Activated B cell treated with CpG ODN at 0.5 μM for 24 hours (primary cell): Measurements from ENCODE around the gene TIMM13. TPM values are rescaled to one million over a fixed set of nuclear protein-coding genes. Genes with fewer than 3 reads are reported as not detected.

Source experiments
- ATAC-seq: fragments of 200-7000 bp; cut with Tn5 transposase; one replicate; pipeline ENCODE4 v1.10.0; 2021; ENCODE audit warnings: low read depth, mild to moderate bottlenecking, moderate library complexity
- CTCF ChIA-PET: fragments of 350-600 bp; sonication (Branson Sonifier 250); formaldehyde crosslinking; loops from one replicate; lab custom pipeline; 2021; ENCODE audit warnings: antibody characterized with exemption; lab: Charles Lee
- POLR2A ChIA-PET: fragments of 350-600 bp; sonication (Branson Sonifier 250); formaldehyde crosslinking; loops from one replicate; lab custom pipeline; 2021; ENCODE audit warnings: antibody characterized with exemption; lab: Charles Lee
- DNase-seq: peaks from one replicate; pipeline ENCODE4 v3.0.0; 2022
- H3K27ac Mint-ChIP-seq: one replicate; pipeline ENCODE4 v1.8.0; 2020; ENCODE audit warnings: mixed read lengths
- H3K27me3 Mint-ChIP-seq: one replicate; pipeline ENCODE4 v1.8.0; 2021; ENCODE audit warnings: mixed read lengths
- H3K36me3 Mint-ChIP-seq: one replicate; pipeline ENCODE4 v1.8.0; 2021; ENCODE audit warnings: low read depth, mixed read lengths
- H3K4me1 Mint-ChIP-seq: one replicate; pipeline ENCODE4 v1.8.0; 2021; ENCODE audit warnings: mixed read lengths
- H3K4me3 Mint-ChIP-seq: one replicate; pipeline ENCODE4 v1.8.0; 2020; ENCODE audit warnings: mild to moderate bottlenecking, mixed read lengths
- H3K9me3 Mint-ChIP-seq: one replicate; pipeline ENCODE4 v1.8.0; 2020; ENCODE audit warnings: mixed read lengths
- CTCF ChIP-seq: fragments of 200-600 bp; IDR thresholded peaks from one replicate; pipeline ENCODE4 v1.8.0; 2022; ENCODE audit warnings: antibody characterized with exemption, mild to moderate bottlenecking
- intact Hi-C: fragments of 100-400 bp; cut with micrococcal nuclease; formaldehyde crosslinking; loops from one replicate; pipeline ENCODE4 v1.15.1; 2024
- total RNA-seq: library from RNA; stranded (reverse); gene quantifications from 2 replicates; pipeline ENCODE4 v1.2.3, GENCODE V29; 2022

The TIMM13 gene
- total RNA-seq, 1 donor from 2014 or later, result 63.9 TPM

GRCh38 chr19:2433854-2434253, 6.5 kb upstream of the TIMM13 start:
- Mint-ChIP-seq H3K27me3 (no peaks in the 10 kb centered on the region), H3K27ac (no peak overlapping the region), H3K9me3 (no peaks in the 10 kb centered on the region), H3K4me3 (no peak overlapping the region), H3K36me3 (peaks cover 41% of the 10 kb centered on the region), H3K4me1 (no peaks in the 10 kb centered on the region)
- intact Hi-C loops, result no loop called here
- POLR2A ChIA-PET, result interaction anchor here (0.6 kb wide), 1 partner anchor 180 kb away, joined by 3 read pairs; no protein-coding TSS in a partner anchor
- CTCF ChIA-PET, result no interaction called here
- no peak for TF ChIP-seq CTCF
- no peak for DNase-seq
- ATAC-seq, result no peak

DNA sequence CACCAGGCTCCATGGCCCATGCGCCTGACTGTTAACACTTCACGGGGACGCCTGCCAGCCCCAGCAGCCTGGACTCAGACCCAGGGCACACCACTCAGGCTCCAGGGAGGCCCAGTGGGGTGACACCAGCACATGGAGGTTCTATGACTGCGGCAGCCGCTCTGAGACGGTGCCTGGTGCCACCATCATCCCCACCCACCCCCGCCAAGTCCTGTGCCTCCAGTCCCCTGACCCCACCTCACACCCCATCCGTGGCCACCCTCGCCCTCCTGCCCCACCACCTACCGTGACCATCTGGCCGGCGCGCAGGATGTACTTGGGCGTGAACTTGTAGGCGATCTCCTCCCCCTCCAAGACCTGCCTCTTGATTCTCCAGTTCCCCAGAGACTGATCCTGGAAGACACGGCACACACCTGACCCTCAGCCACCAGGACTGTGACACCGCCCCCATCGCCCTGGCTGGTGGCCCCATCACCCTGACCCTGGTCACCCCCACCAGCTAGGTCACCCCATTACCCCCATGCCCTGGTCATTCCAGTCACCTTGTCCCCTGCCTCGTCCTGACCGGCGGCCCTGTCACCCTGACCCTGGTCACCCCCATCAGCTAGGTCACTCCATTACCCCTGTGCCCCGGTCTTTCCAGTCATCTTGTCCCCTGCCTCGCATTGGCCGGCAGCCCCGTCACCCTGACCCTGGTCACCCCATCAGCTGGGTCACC, 4.9 kb upstream of the TIMM13 start:
- Mint-ChIP-seq H3K27me3 (no peaks in the 10 kb centered on the region), H3K9me3 (no peaks in the 10 kb centered on the region), H3K4me3 (no peak overlapping the region), H3K36me3 (peaks cover 37% of the 10 kb centered on the region), H3K4me1 (peaks cover 9% of the 10 kb centered on the region), H3K27ac (no peak overlapping the region)
- ATAC-seq (no peak), DNase-seq (no peak)
- TF ChIP-seq CTCF, result no peak
- ChIA-PET POLR2A (no interaction called here), CTCF (no interaction called here)
- intact Hi-C loops, result no loop called here

GRCh38 chr19:2431318-2432055, 4.1 kb upstream of the TIMM13 start:
- DNase-seq (no peak), ATAC-seq (no peak)
- ChIA-PET POLR2A (no interaction called here), CTCF (no interaction called here)
- Mint-ChIP-seq H3K27me3 (no peaks in the 10 kb centered on the region), H3K9me3 (no peaks in the 10 kb centered on the region), H3K4me1 (peaks cover 10% of the 10 kb centered on the region), H3K36me3 (peaks cover 40% of the 10 kb centered on the region), H3K4me3 (no peak overlapping the region), H3K27ac (no peak overlapping the region)
- no peak for TF ChIP-seq CTCF
- intact Hi-C loops, result no loop called here

DNA sequence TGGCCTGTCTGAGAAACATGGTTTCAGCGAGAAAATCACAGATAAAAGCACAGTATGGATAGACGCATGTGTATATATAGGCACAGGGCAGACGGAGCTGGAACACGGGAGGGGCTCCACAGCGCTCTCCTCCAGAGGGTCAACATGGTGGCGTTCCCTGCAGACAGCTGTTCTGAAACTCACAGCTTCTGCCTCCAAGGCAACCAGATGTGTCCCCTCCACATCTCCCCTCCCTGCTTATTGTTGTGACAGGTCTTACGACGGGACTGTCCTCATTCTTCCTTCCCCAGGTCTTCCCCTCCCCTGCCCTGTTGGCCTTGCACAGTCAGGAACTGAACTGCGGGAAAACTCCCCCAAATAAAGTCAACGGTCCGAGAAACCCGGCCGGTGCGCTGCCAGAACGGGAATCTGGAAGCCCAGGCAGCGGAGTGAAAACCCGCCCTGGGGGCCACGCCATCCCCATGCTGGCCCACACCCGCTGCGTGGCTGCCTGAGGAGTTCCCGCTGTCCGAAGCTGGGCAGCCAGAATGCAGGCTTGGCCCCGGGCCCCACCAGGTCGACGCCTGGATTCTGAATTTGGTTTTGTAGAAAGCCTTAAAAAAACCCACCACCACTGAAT, 2.6 kb upstream of the TIMM13 start:
- no peak for DNase-seq
- Mint-ChIP-seq H3K36me3 (peaks cover 35% of the 10 kb centered on the region), H3K27me3 (no peaks in the 10 kb centered on the region), H3K4me1 (peaks cover 18% of the 10 kb centered on the region), H3K4me3 (no peak overlapping the region), H3K27ac (no peak overlapping the region), H3K9me3 (no peaks in the 10 kb centered on the region)
- intact Hi-C loops, result no loop called here
- ChIA-PET POLR2A (interaction anchor here (0.6 kb wide), 1 partner anchor 438 kb away, joined by 4 read pairs; no protein-coding TSS in a partner anchor), CTCF (no interaction called here)
- TF ChIP-seq CTCF, result no peak
- ATAC-seq, result no peak
